Skin epidermis (tissue), 12 donors: ENCODE results near the gene INSL3.
A peak's percentile ranks its signal among the peaks of the same experiment; 100 is the strongest.

Experiments used
- H3K27ac ChIP-seq, 21 experiments: fragments of 200-600 bp; sonication (generic) in 11 of 21; one replicate each; pipeline ENCODE4 v1.5.0; 2020; ENCODE audit warnings: mild to moderate bottlenecking in 3 of 21, inconsistent platforms in 2 of 21, moderate library complexity in 2 of 21
- H3K4me3 ChIP-seq, 7 experiments: fragments of 200-600 bp; sonication (generic) in 2 of 7; one replicate each; pipeline ENCODE4 v1.5.0; 2020; ENCODE audit warnings: inconsistent platforms in 2 of 7, mild to moderate bottlenecking in 2 of 7, moderate library complexity in 1 of 7

INSL3 gene

DNA sequence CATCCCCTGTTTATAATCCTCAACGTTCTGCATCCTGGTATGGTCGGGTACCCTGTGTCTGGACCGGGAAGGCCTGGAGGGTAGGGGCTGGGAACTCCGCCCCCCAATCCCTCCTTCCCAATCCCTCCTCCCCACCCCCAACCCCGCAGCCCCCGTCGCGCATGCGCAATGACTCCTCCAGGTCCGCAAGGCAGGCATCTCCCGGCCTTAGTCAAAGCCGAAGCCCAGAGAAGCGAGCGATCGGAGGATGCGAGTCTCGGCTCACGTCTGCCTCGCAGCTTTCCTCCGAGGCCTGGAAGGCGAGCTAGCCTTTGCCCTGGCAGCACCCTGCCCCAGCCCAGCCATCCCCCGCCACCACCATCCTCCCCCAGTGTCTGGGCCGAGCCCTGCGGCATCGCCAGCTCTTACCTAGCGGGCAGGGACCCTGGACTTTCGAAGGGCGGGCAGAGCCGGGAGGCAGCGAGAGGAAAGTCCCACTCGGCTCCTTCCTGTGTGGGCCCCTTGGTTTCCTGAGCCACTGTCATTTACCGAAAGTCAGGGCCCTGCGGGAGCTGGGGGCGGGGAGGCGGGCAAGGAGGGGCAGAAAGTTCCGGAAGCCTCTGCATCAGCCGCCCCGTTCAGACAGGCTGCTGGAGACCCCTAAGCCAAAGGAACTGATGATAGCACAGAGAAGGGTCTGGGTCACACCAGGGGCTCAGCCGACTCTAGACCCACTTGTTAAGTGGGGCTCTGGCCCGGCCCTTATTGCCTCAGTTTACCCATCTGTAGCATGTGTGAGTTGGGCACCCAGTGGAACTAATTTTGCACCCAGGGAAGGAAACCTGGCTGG is 26.4 kb upstream of the INSL3 start, which contains the start of gene JAK3:
JAK3 (minus strand) TSS at position 445 of the 829 bp plus-strand sequence. CDS start 3,565 bp downstream, outside the sequence.
- Histone ChIP-seq H3K27ac (peak within 1 kb of the TSS in 20 of 21 experiments; percentile 52 to 99 (median 88)), H3K4me3 (peak within 1 kb of the TSS; percentile 19 to 41 (median 38))

GRCh38 chr19:17846146-17846545 is 24.8 kb upstream of the INSL3 start:
- peak overlapping the region in 13 of 21 experiments; percentile 80 to 99 (median 91) for H3K27ac ChIP-seq
- peak overlapping the region in 6 of 7 experiments; percentile 19 to 41 (median 37) for H3K4me3 ChIP-seq

- no peak overlapping the region for H3K27ac ChIP-seq
- H3K4me3 ChIP-seq, result no peak overlapping the region
Observed at GRCh38 chr19:17843908-17844490, 22.7 kb upstream of the INSL3 start.

DNA sequence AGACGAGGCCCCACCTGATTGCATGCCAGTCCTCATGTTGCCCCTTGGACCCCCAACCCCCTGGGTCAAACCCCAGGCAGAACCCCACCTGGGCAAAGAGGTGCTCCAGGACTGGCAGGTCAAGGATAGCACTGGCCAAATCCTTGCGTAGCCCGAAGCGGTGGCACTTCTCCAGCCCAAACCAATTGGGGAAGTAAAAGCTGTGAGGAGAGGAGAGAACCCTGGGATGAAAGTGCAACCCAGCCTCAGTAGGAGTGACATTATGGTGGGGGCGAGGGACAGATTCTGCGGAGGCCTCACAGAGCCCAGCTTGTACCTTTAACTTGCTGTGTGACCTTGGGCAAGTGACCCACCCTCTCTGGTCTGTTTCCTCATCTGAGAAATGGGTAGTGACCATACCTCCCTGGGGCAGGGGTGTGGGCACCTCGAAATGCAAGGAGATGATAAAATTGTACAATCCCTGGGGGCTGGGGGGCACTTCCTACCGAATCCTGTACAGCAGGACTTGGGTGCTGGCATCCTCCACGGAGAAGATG is 22.0 kb upstream of the INSL3 start:
- Histone ChIP-seq H3K27ac (no peak overlapping the region), H3K4me3 (no peak overlapping the region)

DNA sequence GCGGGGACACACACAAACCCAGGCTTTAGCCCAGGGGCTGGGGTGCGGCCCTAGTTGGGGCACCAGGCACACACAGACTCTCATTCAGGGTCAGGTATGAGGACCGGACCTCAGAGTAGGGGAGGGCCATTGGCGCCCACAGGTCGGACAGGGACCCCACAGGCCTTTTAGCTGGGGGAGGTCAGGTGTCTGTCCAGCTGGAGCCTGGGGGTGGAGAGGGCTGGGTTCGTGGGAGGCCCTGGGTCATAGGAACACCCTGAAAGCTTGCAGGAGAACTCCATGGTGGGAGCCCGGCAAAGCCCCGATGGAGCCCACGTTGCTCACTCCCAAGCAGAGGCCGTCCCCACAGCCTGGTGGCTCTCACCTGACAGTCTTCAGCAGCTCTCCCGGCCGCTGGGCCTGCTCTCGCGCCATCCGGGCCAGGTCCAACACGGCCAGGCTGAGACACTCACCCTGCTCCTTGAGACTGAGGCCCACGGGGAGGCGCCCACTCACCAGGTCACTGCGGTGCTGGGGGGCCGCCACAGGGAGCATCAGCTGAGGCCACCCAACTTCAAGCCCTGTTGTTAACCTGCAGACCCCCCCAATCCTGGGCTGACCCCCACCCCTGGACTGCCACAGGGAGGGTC is 21.5 kb upstream of the INSL3 start:
- H3K4me3 ChIP-seq, result peak overlapping the region in 4 of 7 experiments; percentile 3 to 20 (median 9)
- peak overlapping the region in 4 of 21 experiments; percentile 1 to 40 (median 24) for H3K27ac ChIP-seq

DNA sequence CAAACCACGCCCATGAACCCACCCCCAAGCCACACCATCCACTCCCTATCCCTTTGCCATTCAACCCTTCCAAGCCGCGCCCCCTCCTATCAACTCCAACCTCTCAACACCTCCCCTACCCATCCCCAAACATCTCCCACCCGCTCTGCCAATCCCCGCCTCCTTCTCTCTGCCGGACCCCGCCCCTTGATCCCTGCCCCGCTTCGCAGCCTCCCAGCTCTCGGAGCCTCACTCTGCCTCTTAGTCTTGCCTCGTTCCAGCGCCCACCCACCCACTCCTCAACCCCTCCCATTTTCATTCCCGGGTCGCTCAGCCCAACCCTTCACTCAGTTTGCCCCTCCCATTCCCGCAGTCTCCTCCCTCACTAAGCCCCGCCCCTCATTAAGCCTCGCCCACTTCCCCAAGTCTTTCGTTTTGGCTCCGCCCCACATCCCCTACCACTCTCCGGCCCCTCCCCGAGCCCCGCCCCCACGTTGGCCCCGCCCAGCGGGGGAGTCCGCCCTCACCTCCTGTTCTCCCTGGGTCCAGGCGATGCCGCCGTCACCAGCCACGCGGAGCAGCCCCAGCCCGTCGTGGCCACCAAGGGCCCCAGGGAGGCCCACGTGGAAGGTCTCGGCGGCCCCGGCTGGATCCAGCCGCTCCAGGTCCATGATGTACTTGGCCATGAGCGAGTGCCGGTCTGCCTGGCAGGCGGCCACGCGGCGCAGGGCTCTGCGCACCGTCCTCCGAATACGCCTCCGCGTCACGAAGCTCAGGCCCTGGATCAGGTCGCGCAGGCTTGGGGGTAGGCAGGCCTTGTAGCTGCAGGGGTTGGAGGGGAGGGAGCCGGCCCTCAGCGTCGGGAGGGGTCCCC is 20.7 kb upstream of the INSL3 start:
- Histone ChIP-seq H3K27ac (peak overlapping the region in 4 of 21 experiments; percentile 1 to 40 (median 24)), H3K4me3 (peak overlapping the region in 4 of 7 experiments; percentile 3 to 20 (median 9))

- Histone ChIP-seq H3K4me3 (no peak overlapping the region), H3K27ac (no peak overlapping the region)
Observed at GRCh38 chr19:17841371-17841809, 20.1 kb upstream of the INSL3 start.

DNA sequence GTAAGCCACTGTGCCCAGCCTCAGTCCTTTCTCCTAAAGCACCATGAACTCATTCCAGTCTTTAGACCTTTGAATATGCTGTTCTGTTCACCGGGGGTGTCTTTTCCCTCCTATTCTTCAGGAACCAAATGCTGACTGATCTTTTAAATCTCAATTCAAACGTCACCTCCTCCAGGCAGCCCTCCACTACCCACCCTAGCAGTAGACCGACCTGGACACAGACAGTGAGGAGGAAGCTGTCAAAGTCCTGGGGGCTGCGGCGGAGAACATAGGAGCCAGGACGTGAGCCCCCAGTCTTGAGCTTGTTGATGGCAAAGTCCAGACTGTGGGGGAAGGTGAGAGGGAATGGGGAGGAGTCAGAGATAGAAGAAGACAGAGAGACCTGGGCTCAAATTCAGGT is 18.7 kb upstream of the INSL3 start:
- no peak overlapping the region for H3K4me3 ChIP-seq
- H3K27ac ChIP-seq, result no peak overlapping the region

- no peak overlapping the region for H3K27ac ChIP-seq
Observed at GRCh38 chr19:17837972-17838371, 16.7 kb upstream of the INSL3 start.

DNA sequence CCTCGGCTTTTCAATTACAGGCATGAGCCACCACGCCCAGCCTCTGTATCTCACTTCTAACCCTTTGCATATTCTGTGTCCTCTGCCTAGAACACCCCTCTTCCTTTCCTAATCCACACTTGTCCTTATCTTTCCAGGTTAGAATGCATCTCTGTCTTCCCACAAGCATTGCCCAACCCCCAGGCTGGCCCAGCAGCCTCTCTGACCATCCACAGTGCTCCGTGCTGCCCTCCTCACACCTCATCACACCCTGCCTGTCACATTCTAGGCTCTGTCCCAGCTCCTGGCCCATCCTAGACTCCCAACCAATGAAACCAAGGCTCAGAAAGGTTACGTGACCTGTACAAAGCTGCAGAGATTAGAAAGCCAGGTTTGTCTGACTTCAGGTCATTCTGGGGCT is 15.2 kb upstream of the INSL3 start:
- no peak overlapping the region for H3K27ac ChIP-seq
- no peak overlapping the region for H3K4me3 ChIP-seq

More at GRCh38 chr19:17837972-17838371, 16.7 kb upstream of the INSL3 start:
- no peak overlapping the region for H3K4me3 ChIP-seq

- Histone ChIP-seq H3K27ac (no peak overlapping the region), H3K4me3 (no peak overlapping the region)
Observed at GRCh38 chr19:17835182-17836006, 14.1 kb upstream of the INSL3 start.

GRCh38 chr19:17834350-17835181 is 13.2 kb upstream of the INSL3 start:
- no peak overlapping the region for H3K4me3 ChIP-seq
- H3K27ac ChIP-seq, result no peak overlapping the region

DNA sequence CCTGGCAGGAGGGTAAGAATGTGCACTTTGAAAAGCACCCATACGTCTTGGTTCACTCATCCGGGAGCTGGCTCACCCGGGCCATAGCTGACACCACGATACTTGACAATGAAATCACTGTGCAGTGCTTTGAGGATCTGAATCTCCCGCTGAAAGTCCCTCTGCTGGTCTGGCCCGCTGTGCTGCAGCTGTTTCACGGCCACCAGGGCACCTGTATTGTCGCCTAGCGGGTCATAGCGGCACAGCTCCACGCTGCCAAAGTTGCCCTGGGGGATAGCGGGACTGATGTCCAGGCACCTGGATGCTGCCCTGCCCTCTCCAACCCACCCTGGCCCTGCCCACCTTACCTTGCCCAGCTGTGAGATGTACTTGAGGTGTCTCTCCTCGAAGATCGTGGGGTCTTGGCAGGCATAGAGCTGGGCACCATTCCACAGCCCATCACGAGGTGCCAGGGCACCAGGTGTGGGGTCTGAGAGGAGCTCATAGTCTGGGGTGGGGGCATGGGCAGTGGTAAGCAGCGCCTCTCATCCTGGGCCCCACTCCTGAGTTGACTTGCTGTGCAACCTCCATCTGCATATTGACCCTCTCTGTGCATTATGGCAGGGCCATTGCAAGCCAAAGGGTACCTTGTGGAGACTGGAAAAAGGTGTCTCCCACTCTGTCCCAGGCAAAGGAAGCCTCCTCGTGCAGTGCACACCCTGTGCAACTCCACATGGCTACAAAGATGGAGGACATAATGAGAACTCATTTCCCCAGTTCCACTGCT is 11.3 kb upstream of the INSL3 start:
- Histone ChIP-seq H3K27ac (no peak overlapping the region), H3K4me3 (no peak overlapping the region)

DNA sequence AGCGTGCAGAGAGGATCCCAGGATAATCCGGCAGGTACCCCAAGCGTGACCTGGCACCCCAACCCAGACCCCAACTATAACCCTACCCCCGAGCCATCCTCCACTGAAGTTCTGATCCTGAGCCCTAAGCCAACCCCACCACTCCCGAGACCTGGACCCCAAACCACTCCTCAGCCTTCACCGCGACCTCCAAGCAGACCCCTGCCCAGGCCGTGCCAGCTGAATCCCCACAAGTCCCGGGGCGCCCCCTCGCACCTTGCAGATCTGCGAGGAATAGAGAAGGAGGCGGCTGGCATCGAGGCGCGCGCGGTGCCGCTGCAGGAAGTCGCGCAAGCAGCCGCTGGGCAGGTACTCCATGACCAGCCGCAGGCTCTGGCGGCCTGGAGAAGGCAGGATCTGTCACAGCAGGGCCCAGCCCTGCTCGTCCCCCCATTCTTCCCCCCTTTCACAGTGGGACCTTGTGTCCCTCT is 10.1 kb upstream of the INSL3 start:
- Histone ChIP-seq H3K4me3 (peak overlapping the region in 1 of 7 experiments; percentile 19), H3K27ac (no peak overlapping the region)

- no peak overlapping the region for H3K27ac ChIP-seq
- H3K4me3 ChIP-seq, result peak overlapping the region in 1 of 7 experiments; percentile 19
Observed at GRCh38 chr19:17830567-17831418, 9.5 kb upstream of the INSL3 start.
